Hindlimb muscle (tissue), 1 donor: ENCODE data around the gene ENO3. TPM values are rescaled to one million over a fixed set of nuclear protein-coding genes. Genes with fewer than 3 reads are reported as not detected.

Experiments
- polyA plus RNA-seq: library from polyadenylated mRNA; unstranded; fragments of 120-200 nt; gene quantifications from one replicate; pipeline ENCODE4 v1.2.1, GENCODE V29; 2013; ENCODE audit not compliant: insufficient read length

The ENO3 gene
- polyA plus RNA-seq, 1 donor, result 2,174 TPM

Other genes with a start within 250 kb of the ENO3 start
- gene PELP1, start 247.0 kb upstream of the ENO3 start, polyA plus RNA-seq, result 38.1 TPM
- gene ARRB2, start 240.5 kb upstream of the ENO3 start, polyA plus RNA-seq, result 29.9 TPM
- 19.5 TPM for gene MED11, start 219.7 kb upstream of the ENO3 start, polyA plus RNA-seq
- 0.97 TPM for gene ZMYND15, start 211.3 kb upstream of the ENO3 start, polyA plus RNA-seq
- gene CXCL16, start 211.2 kb upstream of the ENO3 start, polyA plus RNA-seq, result 7.8 TPM
- gene TM4SF5, start 179.2 kb upstream of the ENO3 start, polyA plus RNA-seq, result not detected
- 4.7 TPM for gene VMO1, start 164.8 kb upstream of the ENO3 start, polyA plus RNA-seq
- 0.98 TPM for gene GLTPD2, start 162.2 kb upstream of the ENO3 start, polyA plus RNA-seq
- gene PSMB6, start 155.0 kb upstream of the ENO3 start, polyA plus RNA-seq, result 94.3 TPM
- gene PLD2, start 144.0 kb upstream of the ENO3 start, polyA plus RNA-seq, result 28.7 TPM
- 28.3 TPM for gene MINK1, start 117.8 kb upstream of the ENO3 start, polyA plus RNA-seq
- 1.5 TPM for gene C17orf107, start 51.6 kb upstream of the ENO3 start, polyA plus RNA-seq
- gene CHRNE, start 48.0 kb upstream of the ENO3 start, polyA plus RNA-seq, result 3.3 TPM
- gene GP1BA, start 18.8 kb upstream of the ENO3 start, polyA plus RNA-seq, result 0.88 TPM
- gene SLC25A11, start 11.1 kb upstream of the ENO3 start, polyA plus RNA-seq, result 57.1 TPM
- gene RNF167, start 10.9 kb upstream of the ENO3 start, polyA plus RNA-seq, result 75.2 TPM
- gene PFN1, start 2.6 kb upstream of the ENO3 start, polyA plus RNA-seq, result 432 TPM
- 92.0 TPM for gene SPAG7, start 16.7 kb downstream of the ENO3 start, polyA plus RNA-seq
- 32.9 TPM for gene CAMTA2, start 36.6 kb downstream of the ENO3 start, polyA plus RNA-seq
- 4.9 TPM for gene INCA1, start 46.4 kb downstream of the ENO3 start, polyA plus RNA-seq
- 129 TPM for gene KIF1C, start 46.8 kb downstream of the ENO3 start, polyA plus RNA-seq
- not detected for gene SLC52A1, start 84.3 kb downstream of the ENO3 start, polyA plus RNA-seq
- 11.6 TPM for gene ZFP3, start 127.3 kb downstream of the ENO3 start, polyA plus RNA-seq
- gene ZNF232, start 160.8 kb downstream of the ENO3 start, polyA plus RNA-seq, result 11.1 TPM
- 21.0 TPM for gene USP6, start 164.9 kb downstream of the ENO3 start, polyA plus RNA-seq
- gene ZNF594, start 240.7 kb downstream of the ENO3 start, polyA plus RNA-seq, result 9.0 TPM